Activated T-helper 1 cell treated with Interleukin-2 at 50 U/mL for 16 hours (primary cell): Measurements from ENCODE around the gene MACO1.
"Not testable (repeated sequence)": the region's sequence is repeated elsewhere in the genome, so short reads cannot be mapped to it uniquely, and the experiment has no call there.

Experiments used
- DNase-seq: peaks from one replicate; pipeline ENCODE4 v3.0.0-alpha.2; 2020; ENCODE audit warnings: low read depth

Gene MACO1

GRCh38 chr1:25458541-25459298 is 28.0 kb downstream of the MACO1 start:
- no peak for DNase-seq

DNA sequence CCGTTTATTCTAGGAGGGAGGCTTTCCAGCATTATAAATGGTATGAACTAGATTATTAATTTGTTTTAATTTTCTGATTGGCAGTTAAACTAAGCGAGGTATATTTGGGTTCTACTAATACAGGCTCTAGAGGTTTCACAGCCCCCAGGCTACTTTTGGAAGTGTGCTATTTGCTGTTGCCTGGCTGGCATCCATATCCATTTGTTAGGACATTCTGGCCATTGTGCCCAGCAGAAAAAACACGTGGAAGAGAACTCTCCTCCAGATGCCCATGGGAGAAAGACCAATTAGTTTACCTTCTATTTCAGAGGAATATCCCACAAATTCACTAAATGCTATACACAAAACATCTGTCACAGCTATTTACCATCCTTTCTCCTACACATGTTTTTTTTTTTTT is 29.3 kb downstream of the MACO1 start:
- DNase-seq, result no peak

DNA sequence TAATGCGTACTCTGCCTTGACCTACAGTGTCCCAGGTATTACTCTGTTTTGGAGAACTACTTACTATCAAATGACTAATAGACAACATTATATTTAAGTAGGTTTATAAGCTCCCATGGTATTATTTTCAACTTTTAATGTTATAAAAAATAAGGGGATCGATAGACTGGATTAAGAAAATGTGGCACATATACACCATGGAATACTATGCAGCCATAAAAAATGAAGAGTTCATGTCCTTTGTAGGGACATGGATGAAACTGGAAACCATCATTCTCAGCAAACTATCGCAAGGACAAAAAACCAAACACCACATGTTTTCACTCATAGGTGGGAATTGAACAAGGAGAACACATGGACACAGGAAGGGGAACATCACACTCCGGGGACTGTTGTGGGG is 30.1 kb downstream of the MACO1 start:
- DNase-seq, result not testable (repeated sequence)

DNA sequence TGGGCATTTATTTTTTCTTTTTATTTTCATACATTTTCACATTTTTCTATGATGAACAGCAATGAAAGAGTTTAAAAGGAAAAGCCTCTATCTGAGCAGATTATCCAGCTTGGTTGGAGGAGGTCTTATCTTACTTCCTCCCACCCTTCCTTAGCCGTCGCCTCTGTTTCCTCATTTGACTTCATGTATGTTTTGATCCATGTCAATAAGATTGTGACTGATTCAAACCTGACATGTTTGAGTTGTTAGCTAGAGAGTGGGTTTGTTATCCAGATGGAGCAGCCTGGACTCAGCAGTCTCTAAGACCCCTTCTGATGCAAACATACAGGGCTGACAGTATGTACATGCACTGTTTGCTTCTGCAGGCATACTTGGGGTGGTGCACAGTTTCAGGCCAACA is 31.2 kb downstream of the MACO1 start:
- no peak for DNase-seq

- no peak for DNase-seq
These were observed 32.0 kb downstream of the MACO1 start for GRCh38 chr1:25462732-25463131.

DNA sequence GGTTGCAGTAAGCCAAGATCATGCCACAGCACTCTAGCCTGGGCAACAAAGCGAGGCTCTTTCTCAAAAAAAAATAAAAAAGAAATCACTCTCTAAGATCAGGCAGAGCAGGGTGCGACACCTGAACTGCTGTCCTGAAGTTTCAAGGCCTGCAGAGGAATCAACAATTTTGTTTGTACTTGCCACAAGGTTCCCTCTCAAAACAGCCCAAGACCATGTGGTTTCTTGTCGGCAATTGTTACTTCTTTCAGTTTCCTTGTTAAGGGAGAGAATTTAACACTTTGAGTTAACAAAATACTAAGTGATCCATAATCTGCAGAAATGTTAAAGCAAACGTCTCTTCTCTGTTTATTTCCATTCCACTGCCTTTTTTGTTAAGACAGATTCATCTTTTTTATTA is 36.5 kb downstream of the MACO1 start:
- no peak for DNase-seq

DNA sequence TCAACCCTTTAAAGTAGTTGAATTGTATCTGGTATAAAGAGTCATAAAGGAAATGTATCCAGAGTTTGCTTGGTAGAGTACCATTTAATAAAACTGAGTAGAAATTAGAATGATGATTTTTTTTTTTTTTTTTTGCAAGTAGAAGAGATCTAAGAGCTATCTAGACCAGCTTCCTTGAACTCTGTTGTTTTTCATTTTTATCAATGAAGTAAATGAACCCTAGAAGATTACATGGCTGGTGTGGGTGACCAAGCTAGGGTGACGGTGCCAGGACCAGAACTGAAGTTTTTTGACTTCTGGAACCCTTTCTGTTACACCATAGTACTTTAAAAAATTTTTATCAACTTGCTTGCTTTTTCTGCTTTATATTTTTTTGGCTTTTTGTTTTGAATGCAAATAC is 36.9 kb downstream of the MACO1 start:
- DNase-seq, result no peak

GRCh38 chr1:25468033-25468432 is 37.3 kb downstream of the MACO1 start:
- DNase-seq, result no peak

DNA sequence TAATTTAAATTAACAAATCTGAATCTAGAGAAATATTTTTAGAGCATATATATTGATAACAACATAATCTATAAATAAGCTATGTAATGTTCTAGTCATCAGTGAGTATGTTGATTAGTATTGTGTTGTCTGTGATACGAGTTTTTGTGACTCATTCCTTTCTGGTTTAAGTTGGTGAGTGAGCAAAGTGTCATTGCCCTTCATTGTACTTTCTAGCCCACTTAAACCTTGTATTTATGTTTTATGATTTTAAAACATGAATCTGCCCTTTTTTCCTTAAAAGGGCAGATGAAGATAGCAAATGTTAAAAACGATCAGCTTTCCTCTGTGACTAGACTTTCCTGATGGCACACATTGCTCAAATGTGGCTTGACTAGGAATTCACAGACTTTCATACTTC is 38.5 kb downstream of the MACO1 start:
- no peak for DNase-seq

DNA sequence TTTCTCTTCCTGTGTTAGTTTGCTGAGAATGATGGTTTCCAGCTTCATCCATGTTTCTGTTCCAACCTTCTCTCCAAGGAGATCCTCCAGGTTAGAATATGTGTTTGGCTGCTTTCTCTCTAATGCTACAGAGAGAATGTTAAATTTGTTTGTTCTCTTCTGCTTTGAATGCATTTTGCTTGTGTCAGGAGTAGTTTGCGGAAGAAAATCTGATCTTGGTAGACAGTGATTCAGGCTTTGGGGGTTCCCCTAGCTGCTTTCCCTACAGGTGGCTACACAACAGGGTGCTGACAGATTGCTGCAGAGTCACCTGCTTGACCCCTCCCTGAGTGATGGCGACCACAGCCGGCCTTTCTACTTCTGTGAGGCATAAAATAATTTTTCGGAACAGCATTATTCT is 41.8 kb downstream of the MACO1 start:
- DNase-seq, result no peak

DNA sequence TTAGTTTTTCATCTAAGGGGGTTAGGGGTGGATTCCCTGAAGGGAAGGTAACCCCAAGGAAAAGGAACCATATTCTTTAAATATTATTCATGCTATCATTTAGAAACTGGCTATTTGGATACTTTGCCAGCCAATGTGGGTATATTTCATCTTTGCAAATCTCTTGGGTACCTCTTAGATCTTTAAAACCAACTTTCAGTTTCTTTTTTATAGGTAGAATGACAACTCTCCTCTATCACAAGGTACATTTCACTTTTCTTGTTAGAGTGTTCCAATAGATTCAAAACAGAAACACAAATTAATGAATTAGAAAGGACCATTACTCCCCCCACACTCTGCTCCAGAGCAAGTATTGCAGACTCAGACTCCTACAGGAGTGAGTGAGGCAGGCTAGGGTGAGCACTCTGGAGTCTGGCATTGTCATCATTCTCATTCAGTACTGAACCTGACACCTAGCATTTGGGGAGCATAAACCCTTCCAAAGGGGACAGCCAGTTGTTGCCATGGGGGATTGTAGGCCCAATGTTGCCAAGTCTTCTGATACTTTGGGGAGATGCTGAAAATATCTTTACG is 43.0 kb downstream of the MACO1 start:
- no peak for DNase-seq

GRCh38 chr1:25474439-25475047 is 43.8 kb downstream of the MACO1 start:
- DNase-seq, result no peak

DNA sequence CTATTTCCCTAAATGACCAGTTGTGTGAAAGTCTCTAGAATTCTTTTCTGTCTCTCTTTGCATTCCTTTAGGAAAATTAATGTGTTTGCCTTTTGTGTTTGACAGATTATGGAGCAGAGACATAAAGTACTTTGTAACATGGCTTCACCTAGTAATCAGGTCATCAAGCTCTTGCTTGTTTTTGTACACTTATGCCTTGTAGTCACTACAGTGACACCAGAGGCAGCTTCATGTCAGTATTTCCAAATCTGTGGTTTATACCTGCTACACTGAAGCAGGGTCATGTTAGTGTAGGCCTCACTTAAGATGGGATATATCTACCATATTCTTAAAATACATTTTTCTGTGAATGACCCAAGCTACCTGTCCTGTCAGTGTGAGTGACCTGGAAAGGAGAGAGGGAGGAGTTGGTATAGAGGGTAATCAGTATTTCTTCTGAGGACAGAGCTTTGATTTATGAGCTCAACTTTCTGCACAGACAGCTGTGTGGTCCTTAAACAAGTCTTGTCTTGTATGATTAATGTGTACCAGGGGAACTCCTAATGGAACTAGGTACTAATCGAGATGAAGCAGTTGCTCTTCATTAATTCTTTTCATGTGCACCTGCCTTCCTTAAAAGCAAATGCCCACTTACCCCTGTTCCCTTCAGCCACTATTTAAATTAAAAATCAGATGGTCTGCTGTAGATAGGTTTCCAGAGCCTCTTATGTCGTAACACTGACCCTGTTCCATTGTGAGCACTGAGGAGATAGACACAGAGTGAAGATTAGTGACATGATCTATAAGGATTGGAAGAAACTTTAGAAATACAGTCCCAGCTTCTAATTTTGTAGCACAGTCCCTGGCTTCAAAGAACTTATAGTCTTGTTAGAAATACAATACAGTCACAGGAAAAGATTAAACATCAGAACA is 45.7 kb downstream of the MACO1 start:
- no peak for DNase-seq

DNA sequence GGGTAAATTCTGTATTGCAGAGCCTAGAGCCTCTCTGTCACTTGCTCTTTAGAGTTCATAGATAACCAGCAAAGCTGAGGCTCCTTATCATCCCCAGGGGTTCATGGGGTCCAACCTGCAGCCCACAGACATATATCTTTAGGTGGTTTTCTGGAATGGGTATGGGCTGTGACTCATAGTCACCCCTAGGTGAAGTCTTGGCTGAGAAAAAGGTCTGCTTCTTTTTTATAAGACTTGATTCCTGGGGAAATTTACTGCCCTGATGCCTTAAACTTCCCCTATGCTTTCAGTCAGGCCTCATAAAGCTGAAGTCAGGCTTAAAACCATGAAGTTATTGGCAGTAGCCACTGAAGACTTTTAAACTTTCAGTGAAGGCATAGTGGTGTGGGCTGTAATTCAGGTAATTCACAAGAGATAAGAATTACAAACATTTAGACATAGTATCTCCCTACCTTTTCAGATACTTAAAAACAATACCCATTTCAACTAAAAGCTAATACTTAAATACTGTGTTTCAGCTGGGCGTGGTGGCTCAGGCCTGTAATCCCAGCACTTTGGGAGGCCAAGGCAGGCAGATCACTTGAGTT is 46.8 kb downstream of the MACO1 start:
- no peak for DNase-seq

DNA sequence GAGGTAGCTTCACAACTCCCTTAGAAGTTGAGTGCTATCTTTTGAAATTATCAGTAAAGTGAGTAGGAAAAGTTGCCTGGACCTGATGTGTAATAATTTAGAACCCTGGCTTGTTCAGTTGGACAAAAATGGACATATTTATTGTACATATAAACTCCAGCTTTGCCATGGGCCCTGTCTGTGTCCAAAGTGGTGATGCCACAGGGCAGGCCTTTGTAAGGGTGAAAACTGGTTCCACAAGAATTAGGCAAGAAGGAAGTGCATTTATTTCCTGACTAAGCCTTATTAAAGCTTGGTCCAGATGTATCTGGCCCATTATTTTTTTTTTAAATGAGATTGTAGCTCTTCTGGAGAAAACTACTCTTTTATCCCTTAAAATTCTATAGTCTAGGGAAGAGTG is 47.9 kb downstream of the MACO1 start:
- no peak for DNase-seq

DNA sequence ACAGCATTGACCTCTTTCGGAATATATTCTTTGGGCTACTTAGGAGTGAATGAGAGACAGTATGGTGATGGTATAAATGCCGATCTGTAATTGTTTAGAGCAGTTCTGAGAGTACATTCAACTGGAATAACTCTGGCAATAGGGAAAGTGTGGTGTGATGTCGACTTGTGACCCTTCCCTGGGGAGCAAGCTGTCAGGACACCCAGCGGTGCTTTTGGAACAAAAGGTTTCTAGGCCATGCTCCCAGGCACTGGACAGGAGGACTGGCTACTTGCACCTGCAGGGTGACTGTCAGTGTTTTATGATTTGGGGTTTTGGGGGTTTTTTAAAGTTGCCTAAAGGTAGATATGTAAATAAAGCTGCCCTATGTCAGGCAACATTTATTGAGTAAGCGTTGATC is 50.9 kb downstream of the MACO1 start:
- DNase-seq, result no peak

DNA sequence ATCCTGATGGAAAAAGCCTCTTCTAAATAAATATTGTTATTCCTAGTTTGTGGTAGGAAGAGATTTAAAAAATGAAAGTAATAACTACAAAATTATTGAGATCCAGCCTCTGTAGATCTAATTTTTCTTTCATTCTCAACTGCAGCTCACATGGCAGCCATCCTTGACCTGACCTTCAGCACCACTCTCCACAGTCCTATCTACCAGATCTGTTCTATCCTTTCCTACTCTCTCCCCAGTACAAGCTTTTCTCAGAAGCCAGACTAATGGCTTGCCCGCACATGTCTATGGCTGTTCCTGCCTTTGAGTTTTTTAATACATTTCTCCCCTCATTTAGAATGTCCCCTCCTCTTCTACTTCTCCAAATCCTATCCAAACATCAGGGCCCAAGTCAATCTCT is 51.5 kb downstream of the MACO1 start:
- no peak for DNase-seq

DNA sequence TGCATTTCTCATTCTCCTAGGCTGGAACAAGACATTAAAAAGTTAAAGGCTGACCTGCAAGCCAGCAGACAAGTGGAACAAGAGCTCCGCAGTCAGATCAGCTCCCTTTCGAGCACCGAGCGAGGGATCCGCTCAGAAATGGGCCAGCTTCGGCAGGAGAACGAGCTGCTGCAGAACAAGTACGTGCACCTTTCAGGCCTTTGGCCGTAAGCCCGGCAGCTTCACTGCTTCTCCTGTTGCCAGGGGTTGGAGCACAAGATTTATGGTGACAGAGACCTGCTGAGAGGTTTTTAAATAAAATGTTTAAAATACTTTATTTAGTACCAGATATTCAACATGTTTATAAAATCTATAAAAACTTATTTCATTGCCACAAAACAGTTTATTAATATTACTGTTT is 53.4 kb downstream of the MACO1 start:
- DNase-seq, result no peak

DNA sequence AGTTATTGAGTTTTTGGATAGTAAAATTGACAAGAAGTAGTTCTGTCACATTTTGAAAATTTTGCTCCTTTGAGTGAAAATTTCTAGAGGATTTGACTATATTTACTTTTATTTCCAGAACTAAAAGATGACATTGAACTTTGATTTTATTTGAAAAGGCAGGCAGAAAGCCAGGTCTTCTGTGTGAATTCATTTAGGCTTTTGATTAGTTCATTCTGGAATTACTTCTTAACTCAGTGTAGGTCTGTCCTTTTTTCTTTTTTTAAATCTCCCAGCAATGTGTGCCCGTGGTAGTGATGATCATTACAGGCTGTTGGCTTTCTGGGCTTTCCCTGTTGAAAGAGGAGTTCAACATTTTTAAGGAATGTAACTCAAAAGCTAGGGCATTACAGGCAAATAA is 53.8 kb downstream of the MACO1 start:
- DNase-seq, result no peak

GRCh38 chr1:25485536-25486411 is 55.1 kb downstream of the MACO1 start:
- no peak for DNase-seq

- no peak for DNase-seq
These were observed 55.9 kb downstream of the MACO1 start for GRCh38 chr1:25486602-25487001.
